Left cardiac atrium (tissue), 4 donors: ENCODE data around the gene ARHGAP5. TPM values are rescaled to one million over a fixed set of nuclear protein-coding genes. Genes with fewer than 3 reads are reported as not detected.

Experiments used
- ATAC-seq, 2 donors: fragments of 200-7000 bp; cut with Tn5 transposase; one replicate each; pipeline ENCODE4 v1.9.1; 2020; ENCODE audit warnings: mild to moderate bottlenecking in 2 of 2, moderate library complexity in 2 of 2
- DNase-seq: peaks from one replicate; pipeline ENCODE4 v3.0.0-alpha.2; 2020
- intact Hi-C, 2 donors: fragments of 100-400 bp; cut with DNase I; formaldehyde crosslinking; loops; one replicate each; pipeline versions ENCODE4 v1.14.1 to v1.15.1; 2022 to 2023
- total RNA-seq, 2 donors: library from RNA; stranded (reverse); fragmentation: NEBNext Ultra II Directional; extraction: Animal tissue kit (Norgen Biotek cat#: 25700); gene quantifications; one replicate each; pipeline ENCODE4 v1.2.1, GENCODE V29; 2021
- donor health status: DM: no; HTN: yes; CAD: no.
- donor health status: DM: no; HTN: yes; CAD: no; lungs with severe emphysema.
- donor health status: DM: yes; HTN: yes; CAD: no.
- donor health status: Dilated cardiomyopathy.

Gene ARHGAP5
- total RNA-seq, 2 donors from 2014 or later: 168 to 181 TPM

DNA sequence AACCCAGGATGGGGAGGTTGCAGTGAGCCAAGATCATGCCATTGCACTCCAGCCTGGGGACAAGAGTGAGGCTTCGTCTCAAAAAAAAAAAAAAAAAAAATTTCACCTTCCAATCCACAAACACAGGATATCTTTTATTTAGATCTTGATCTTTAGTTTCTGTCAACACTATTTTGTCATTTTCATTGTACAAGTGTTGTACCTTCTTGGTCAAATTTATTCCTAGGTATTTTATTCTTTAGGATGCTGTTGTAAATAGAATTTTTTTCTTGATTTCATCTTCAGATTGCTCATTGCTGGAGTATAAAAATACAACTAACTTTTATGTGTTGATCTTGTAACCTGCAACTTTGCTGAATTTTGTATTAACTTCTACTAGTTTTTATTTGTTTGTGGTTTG, 60.8 kb downstream of the ARHGAP5 start:
- DNase-seq (no peak), ATAC-seq (no peak)
- intact Hi-C loops: no loop called here

DNA sequence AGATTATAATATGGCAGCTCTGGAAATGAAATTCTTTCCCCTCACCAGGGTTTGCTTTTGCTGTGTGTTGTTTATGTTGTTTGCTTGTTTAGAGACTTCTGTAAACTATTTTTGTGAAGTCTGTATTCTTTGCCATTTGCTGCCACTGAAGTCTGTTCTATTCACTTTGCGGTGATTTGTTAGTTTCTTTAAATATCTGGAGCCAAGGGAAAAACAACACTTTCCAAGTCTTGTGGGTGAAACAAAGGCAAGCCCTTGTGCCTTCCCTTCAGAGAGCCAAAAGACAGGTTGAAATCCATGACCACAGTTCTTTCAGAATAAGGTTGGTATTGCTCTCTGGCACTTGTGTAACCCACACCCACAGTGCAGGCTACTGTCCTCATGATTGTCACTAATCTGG, 65.2 kb downstream of the ARHGAP5 start:
- intact Hi-C loops: no loop called here

DNA sequence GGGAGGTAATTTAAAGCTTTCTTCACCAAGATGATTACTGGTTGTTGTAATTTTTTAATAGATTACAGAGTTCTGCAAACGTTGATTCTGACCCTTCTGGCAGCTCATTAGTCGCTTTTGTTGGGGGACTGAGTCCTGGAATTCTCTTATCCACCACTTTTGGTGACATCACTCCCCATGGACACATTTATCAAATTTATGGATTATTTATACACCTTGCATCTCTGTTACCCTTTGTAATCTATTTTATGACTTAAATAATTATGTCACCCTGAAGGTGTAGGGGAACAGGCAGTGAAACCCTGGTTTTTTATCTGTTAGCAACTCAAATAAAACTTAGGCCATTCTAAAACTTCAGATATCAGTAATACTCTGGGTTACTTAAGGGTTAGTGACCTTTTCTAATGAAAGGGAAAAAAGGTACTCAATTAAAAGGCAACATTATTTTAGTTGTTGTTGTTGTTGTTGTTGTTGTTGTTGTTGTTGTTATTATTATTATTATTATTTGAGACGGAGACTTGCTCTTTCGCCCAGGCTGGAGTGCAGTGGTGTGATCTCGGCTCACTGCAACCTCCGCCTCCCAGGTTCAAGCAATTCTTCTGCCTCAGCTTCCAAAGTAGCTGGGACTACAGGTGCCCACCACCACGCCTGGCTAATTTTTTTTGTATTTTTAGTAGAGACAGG, 65.8 kb downstream of the ARHGAP5 start:
- intact Hi-C loops: no loop called here
- no peak for DNase-seq
- ATAC-seq: no peak

More for the DNA sequence above, 65.2 kb downstream of the ARHGAP5 start:
- ATAC-seq (no peak), DNase-seq (no peak)

DNA sequence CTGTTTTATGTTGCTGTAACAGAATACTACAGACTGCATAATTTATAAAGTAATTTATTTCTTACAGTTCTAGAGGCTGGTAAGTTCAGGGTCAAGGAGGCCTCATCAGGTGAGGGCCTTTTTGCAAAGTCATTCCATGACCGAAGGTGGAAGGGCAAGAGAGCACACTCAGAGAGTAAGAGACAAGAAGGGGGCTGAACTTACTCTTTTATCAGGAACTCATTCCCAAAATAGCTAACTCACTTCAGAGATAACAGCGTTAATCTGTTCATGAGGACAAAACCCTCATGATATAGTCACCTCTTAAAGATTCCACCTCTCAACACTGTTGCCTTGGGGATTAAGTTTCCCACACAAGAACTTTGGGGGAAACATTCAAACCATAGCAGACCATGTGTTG, 73.3 kb downstream of the ARHGAP5 start:
- intact Hi-C loops: no loop called here
- peak in 1 of 2 donors; percentile 57 for ATAC-seq
- no peak for DNase-seq

DNA sequence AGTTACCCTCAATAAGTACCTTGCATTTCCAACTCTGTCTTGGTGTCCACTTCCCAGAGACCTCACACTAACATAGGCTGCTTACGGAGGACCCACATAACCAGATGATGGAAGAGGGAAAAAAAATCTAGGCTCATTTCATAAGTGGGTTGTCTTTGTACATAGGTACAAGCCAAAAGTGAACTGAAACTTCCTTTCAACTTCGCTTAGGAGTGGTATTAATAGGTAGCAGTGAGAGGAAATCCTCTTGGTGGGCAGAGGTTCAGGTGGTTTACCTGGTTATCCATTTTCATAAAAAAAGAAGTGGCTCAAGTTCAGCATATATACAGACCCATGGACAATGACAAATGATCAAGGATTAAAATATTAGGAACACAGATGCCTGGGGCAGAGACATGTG, 88.9 kb downstream of the ARHGAP5 start:
- intact Hi-C loops: no loop called here

DNA sequence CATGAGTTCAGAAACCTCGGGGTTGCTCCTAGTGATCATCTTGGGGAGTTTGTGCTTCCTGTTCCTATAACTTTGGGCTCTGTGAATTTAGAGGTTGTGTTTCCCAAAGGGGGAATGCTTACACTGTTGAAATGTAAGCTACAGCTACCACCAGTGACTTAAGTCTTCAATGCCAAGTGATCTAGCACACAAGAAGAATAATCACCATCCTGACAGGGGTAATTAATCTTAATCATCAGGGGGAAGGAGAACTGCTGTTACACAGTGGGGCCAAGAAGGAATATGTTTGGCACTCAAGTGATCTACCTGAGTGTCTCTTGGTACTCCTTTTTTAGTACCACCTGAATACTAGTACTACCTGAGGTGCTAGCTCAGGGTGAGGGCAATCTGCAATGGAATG, 89.8 kb downstream of the ARHGAP5 start:
- no peak for DNase-seq
- ATAC-seq: no peak
- intact Hi-C loops: no loop called here

More for the DNA sequence above, 88.9 kb downstream of the ARHGAP5 start:
- no peak for DNase-seq
- ATAC-seq: no peak

DNA sequence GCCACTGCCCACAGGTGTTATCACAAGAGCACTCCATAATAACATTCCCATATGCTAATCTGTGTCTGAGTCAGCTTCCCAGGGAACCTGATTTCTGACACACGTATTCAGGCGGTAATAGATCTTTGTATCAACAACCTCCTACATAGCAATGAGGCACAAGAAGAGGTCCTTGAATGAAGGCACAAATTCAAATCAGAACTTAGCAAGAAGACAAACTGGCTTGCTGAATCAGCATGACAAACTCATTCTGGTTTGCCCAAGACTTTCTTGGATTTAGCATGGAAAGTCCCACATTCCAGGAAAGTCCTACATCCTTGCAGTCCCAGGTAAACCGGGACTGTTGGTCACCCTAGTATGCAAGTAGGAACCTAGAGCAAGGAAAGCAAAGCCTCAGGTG, 90.8 kb downstream of the ARHGAP5 start:
- intact Hi-C loops: no loop called here
- DNase-seq (no peak), ATAC-seq (no peak)

DNA sequence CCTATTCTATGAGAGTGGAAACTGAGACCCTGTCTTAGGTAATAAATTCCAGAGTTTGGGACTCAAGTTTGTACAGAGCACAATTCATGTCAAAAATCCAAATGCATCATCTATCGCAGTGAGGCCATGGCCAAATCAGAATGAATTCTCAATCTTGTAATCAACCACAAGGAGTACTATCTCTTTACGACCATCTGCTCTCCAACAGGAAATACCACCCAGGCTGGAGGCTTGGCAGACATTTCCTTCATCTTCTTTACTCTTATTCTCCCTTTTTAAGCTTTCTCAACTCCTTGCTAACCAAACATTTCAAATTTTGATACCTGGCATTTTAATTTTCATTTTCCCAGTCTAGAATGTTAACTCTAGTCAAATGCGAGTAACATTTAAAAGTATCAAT, 92.1 kb downstream of the ARHGAP5 start:
- DNase-seq (no peak), ATAC-seq (no peak)
- intact Hi-C loops: no loop called here

DNA sequence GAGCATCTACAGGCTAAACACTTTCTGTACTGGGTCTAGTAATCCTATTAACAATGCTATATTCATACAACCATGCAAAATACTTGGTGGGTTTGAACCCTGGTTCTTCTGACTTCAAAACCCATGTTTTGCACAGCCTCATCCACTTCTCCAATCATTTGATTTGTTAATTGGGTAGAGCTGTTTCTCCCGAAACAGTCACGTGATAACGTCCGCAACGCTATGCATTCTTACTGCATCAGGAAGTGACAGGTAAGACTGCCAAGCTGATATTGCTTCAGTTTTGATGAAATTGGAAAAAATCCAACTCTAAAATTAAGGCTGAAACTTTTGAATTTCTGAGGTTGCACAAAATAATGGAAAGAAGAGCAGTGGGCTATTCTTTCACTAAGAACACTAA, 94.4 kb downstream of the ARHGAP5 start:
- no peak for ATAC-seq

DNA sequence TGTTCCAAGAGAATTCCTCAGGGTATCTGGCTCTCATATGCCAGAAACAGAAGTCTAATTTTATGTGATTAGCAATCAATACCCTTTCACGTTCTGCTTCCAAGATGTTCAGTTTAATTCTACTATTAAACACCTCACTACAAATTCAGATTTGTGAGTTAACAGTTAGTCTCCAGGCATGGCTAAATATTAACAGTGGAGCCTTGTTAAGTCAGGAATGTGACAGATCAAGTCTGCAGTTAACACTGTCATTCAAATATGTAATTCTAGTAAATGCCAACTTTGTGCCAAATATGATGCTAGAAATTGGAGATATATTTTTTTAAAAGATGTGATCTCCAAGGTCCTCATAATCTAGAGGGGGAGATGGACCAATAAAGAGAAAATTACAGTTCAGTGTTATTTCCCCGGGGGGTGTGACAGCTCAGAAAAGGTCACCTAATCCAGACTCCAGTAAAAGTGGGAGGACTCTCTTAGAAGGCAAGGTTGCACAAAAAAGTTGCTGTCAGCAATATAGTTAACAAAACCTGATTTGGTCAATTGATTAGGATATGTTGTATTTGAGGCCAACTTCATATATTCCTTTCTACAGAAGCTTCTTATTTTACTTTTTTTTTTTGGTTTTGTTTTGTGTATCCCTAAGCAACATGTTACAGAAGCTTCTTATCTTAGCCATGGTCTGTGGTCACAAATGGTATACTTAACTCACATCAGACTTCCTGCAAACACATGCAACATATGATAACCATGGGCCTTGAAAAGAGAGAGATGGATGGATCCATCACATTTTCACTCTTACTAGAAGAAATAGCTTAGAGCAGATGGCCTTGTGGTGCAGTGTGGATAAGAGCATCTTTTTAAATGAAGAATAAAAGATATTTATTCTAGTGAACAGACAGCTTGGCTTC, 106.3 kb downstream of the ARHGAP5 start:
- DNase-seq: no peak

More for the DNA sequence above, 94.4 kb downstream of the ARHGAP5 start:
- intact Hi-C loops: no loop called here
- DNase-seq: no peak

DNA sequence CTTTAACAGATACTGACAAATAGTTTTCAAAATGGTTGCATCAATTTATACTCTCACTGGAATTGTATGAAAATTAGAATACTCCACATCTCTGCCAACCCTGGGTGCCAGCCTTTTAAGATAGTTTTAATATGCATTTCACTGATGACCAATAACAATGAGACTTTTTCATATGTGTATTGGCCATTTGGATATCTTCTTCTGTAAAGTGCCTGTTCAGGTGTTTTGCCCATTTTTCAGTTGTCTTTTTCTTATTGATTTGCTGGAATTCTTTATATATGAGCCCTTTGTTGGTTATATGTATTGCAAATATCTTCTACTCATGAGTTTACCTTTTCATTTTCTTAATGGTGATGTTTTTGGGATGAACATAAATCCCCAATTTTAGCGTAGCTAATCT, 108.0 kb downstream of the ARHGAP5 start:
- no peak for ATAC-seq
- DNase-seq: no peak
- intact Hi-C loops: no loop called here

More for the DNA sequence above, 106.3 kb downstream of the ARHGAP5 start:
- ATAC-seq: no peak
- intact Hi-C loops: no loop called here

DNA sequence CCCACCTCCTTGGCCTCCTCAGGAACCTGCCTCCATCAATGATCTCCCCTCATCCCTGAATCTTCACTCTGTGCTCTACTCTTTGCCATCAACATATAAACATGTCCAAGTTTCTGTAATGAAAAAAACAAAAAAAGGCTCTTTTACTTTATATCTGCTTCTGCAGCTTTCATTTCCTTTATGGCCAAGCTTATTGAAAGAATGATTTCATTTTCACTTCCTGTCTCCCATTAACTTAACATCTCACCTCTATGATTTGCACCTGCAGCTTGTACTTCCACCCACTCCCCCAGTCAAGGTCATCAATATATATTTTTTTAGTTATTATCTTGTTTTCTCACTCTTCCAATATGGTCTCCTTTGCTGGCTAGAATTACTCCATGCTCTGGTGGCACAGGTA, 109.1 kb downstream of the ARHGAP5 start:
- DNase-seq (no peak), ATAC-seq (no peak)
- intact Hi-C loops: no loop called here

DNA sequence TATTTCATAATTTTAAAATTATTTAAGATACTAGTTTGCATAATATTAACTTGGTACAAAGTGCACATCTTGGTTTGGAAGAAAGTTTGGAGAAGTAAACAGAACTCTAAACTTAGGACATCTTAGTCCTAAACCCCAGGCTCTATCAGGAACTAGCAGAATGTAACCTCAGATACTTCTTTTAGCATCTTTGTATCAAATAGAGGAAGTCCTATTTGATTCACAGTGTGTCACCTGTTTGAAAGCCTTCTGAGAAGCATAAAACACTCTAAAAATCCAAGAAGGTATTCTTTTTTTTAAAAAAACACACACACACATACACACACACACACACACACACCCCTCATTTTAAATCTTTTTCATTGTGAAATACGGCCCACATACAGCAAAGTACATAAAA, 112.7 kb downstream of the ARHGAP5 start:
- intact Hi-C loops: no loop called here
- no peak for ATAC-seq
- no peak for DNase-seq

DNA sequence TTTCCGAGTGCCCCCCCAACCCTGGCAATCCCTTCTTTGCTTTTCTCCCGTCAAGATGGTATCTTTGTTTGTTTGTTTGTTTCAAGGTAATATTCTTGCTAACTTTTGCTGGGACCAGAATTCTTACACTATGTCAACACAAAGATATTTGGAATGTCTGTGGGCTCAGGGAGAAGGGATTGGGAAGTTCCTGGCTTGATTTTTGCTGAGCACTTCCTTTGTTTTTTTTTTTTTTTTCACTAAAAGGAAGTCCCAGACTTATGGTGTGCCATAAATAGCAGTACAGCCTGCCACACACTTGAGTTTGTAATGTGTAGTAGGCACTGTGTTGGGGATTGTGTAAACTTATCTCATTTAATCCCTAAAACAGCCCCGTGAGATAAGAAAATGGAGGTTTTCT, 113.6 kb downstream of the ARHGAP5 start:
- intact Hi-C loops: no loop called here
- DNase-seq: no peak
- no peak for ATAC-seq

DNA sequence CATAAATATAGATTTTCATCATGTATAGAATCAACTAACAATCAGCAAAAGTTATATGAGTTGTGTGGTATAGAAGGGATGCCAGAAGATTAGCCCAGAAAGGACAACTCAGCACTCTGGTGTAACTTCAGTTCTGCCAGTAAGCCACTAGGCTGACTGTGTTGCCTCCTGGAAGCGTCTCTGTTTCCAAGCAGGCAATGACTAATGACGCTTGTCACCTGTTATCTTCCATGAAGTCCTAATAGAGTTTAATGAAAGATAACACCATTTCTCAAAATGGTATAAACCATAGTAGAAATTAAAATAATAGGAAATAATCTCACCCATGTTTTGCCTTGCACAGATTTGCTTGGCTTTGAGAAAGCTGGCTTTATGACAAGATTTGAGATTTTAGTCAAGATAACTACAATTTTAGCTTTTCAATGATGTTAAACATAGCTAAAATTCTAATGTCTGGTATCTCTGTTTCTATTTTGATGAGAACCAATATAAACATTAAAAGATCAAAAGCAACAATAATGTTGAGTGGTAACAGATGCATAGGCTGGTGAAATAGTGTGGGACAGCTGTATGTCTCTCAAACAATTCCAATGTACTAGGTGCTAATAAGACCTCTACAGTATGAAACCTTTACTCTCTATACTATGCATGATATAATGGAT, 115.7 kb downstream of the ARHGAP5 start:
- no peak for DNase-seq
- ATAC-seq: no peak
- intact Hi-C loops: no loop called here

DNA sequence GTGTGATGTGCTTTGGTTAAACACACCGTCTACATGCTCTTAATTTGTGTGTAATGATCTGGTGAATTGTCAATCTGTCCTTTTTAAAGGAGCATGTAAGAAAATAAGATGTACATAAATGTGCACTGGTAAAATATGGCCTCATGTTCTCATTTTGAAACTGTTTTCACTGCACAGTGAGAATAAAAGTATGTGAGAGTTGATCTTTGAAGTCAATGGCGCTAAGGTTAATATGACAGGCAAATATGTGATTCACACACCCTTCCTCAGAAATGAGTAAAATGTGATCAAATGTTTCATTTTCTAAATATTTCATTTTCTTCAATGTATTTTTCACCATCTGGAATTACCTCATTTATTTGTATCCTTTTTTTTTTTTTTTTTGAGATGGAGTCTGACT, 116.4 kb downstream of the ARHGAP5 start:
- ATAC-seq: no peak
- intact Hi-C loops: no loop called here
- no peak for DNase-seq

DNA sequence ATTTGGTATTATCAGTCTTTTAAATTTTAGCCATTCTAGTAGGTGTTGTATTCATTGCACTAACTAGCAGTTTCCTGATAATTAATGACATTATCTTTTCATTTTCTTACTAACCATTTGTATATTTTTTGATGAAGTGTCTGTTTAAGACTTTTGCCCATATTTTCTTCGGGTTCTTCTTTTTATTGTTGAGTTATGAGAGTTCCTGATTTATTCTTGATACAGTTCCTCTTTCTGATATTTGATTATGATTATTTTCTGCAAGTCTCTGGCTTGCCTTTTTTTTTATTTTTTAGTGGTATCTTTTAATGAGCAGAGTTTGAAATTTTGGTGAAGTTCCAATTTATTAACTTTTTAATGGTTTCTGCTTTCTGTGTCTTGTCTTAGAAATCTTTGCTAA, 118.5 kb downstream of the ARHGAP5 start:
- ATAC-seq: no peak
- DNase-seq: no peak
- intact Hi-C loops: no loop called here

DNA sequence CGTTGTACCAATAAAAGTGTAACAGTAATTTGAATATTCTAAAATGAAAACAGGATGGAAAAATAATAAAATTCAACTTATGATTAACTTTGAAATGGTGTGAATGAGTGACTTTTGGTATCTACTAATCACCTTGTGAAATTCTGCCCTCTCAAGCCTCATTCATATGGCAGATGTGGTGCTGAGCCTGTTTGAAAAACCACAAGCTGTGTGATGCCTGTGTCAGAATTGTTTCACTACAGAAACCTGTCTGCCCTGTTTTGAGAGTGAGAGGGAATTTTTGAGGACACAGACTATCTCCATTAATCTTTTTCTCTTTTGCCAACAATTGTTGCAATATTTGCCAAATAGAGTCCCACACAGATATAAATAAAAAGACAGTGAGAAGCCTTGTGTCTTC, 120.8 kb downstream of the ARHGAP5 start:
- intact Hi-C loops: no loop called here
- DNase-seq (no peak), ATAC-seq (no peak)

DNA sequence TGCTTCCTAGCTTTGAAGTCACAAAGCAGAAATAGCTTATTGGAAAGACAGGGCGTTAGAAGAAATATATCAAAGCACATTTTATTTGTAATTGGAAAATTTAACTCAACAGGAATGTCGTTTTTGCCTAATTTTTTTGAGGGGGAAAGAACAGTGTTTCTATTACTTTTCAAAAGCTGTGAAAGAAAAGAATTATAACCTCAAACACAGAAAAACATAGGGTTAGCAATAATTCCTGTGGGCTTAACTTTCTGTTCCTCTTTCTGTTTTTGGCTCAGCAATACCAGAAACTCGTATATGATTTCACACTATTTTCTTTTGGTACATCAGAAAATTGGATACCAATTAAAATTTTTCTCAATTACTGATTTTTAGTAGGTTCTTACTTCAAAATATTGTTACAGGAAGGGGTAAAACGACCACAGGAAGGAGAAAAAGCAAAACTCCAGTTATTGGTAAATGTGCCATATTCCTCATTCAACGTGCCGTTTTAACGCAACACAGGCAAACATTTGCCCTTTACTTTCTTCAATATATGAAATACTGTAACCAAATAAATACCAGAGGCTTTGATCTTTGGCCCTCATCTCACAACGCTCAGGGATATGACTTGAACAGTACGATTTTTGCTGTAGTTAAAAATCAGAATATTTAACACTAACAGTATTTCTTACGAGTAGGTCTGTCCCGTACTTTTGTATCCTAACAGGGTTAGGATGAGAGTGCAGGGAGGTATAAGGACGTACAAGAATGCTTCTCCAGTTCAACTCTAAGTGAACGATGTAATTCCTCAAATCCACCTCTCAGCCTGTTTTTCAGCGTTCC, 123.5 kb downstream of the ARHGAP5 start:
- DNase-seq: no peak
- intact Hi-C loops: loop anchor here in 1 of 2 donors (10.0 kb wide), 1 partner anchor 126 kb away; the partner anchor contains the start of gene ARHGAP5

More for the DNA sequence above, 123.5 kb downstream of the ARHGAP5 start:
- ATAC-seq: no peak
